NCI-H748 (cell line): ENCODE results near the gene KIRREL3.

Source experiments
- DNase-seq: peaks from one replicate; lab custom pipeline; 2025; ENCODE audit not compliant: unreplicated experiment; lab: John Stamatoyannopoulos, UW

The KIRREL3 gene

DNA sequence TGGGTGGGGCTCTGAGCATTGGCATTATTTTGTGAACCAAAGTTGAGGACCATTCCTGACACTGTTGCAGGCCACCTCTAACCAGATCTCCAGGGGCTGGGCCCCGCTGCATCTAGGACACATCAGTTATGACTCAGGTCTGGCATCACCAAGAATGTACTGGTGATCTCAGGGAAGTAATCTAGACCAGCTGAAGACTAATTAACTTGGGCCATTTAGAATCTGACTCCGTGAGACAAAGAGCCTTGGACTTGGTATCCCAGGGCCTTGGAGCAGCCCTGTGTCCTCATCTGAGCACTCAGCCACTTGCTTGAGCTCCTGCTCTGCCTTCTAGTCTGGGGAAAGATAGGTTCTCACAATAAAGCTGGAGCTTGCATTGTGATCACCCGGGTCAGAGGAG, 200.6 kb downstream of the KIRREL3 start:
- DNase-seq, result no peak

DNA sequence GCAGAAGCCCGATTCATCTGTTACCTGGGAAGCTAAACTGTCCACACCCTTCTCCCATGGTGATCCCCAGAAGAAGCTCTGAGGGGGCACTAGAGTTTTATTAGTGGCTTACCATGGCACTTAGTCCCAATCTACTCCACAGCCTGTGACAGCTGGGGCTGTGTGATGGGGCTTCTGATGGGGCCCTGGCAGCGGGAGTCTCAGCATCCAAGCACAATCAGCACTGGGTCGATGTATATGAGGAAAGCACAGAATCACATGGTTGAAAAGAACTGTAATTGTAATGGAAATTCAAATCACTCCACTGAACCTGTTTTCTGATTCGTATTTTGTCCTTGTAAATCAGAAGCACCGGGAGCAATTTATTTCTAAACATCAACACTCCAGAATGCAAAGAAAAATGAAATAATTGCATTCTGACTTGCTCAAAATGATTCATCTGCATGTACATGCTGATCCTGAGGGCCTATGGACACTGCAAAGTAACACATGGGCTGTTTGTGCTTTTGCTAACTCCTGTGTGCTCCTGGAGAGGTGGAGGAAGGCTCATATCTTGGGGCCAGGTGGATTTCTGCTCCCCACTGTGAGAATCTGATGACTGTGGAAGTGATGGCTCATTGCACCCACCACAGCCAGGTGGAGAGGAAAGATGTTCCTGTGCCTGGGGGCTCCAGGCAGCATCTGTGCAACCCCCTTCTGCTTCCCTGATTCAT, 203.0 kb downstream of the KIRREL3 start:
- no peak for DNase-seq

DNA sequence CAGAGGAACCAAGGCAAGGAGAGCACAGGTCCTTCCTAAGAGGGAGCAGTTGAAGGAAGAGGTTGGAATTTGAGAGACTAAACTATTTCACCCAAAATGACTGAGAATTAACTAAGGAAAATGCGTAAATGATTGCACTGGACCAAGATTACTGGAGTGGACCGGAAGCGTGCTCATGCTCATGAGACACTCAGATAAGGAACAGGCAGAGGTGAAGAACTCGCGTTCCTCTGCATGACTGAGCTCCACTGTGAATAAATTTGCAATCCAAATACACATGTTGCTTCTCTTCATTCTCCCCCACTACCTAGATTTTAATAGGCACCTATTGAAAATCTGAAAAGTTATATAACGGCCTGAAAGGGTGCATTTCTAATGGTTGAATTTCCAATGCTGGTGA, 207.0 kb downstream of the KIRREL3 start:
- DNase-seq, result no peak

DNA sequence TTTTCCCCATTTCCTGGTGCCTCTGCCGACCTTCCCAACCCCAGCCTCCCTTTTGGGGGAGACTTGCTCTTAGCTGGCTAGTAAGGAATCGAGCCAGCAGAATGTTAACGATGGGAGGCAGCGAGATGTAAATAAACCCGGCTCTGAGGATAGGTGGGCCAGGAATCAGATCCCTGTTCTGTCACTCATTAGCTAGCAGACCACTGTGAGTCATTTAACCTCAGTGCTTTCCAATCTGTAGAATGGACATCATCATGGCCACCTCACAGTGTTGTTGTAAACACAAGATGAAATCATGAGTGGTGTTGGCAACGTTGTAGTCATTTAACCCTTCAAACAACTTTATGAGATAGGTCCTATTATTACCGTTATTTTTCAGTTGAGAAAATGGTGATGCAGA, 208.6 kb downstream of the KIRREL3 start:
- no peak for DNase-seq

DNA sequence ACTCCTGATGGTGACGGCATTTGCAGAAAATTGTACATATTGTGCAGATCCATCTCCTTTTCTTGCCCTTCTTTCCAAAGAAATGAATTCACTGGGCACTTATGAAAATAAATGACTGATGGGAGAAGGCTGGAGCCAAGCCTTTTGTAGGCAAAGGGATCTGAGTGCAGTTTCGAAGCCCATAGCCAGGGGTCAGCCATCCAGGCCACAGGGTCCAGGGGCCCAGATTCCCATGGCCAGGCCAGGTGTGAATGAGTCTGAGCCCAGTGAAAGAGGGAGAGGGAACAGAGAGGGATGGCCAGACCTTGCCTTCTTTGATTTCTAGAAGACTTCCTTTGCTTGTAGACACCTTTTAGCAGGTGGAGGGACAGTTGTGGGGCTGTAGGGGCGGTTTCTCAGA, 209.1 kb downstream of the KIRREL3 start:
- DNase-seq, result no peak

DNA sequence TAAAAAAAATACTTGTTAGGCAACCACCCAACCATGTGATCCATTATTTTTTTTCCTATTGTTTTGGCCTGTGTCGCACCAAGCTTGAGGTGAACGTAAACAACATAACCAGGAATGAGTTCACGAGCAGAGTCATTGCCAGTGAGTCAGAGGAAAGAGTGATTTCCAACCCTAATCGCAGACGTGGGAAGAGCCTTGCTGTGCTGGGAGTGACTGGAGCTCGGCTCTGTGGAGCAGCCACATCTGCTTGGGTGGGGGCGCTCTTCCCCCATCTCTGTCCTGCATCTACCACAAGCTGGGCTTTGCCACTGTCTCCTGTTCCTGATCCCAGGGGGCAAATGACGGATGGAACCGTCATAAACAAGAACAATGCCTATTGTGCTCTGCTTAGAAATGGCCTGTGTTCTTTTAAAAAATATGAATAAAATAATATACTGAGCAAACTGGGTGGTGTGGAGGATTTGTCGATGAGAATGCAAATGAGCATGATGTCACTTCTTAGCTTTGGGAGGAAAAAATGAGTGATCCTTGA, 210.0 kb downstream of the KIRREL3 start:
- DNase-seq, result peak; percentile 38

DNA sequence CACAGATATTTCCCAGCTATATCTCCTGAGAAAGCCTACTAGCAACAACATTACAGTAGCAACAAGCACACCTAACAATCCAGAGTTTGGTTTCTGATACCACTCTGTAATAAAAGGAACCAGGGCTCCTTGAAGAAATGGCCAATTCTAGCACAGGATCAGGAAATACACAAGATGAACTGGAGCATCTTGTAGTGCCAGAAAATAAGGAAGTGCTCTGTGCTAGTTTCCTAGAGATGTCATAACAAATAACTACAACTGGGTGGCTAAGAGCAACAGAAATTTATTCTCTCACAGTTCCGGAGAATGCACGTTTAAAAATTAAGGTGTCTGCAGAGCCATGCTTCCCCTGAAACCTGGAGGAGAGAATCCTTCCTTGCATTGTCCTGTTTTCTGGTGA, 217.8 kb downstream of the KIRREL3 start:
- no peak for DNase-seq

DNA sequence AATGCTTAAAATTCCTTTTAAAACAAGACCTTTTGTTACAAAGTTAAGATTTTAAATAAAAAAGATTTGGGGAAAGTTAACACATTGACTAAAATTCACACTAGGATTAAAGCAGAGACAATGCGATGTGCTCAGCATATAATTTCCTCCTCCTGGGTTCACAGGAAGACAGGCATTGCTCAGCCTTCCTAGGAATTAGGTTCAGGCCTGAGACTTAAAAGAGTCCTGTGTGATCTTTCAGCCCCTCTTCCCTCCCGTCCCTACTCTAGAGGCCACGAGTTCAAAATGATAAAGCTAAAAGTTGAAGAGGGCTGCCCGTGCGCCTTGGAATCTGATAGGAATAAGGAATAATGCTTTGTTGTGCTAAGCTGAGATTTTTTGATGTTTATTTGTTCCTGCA, 218.6 kb downstream of the KIRREL3 start:
- DNase-seq, result no peak

DNA sequence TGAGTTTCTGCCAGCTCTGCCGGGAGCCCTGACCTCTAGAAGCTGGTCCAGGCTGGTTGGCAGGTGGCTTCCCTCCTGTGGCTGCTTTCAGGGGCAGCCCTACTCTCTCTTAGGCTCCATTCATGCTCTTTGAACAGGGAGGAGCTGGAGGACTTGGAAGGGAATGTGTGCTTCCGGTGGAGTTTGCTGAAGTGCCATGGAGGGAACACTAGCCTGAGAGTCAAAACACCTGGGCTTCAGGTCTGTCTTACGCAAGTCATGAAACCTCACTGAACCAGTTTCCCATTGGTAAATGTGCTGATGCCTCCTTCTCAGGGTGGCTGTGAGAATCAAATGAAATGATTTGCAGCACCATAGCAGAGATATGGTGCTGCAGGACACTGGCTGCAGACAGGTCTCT, 224.5 kb downstream of the KIRREL3 start:
- DNase-seq, result no peak

DNA sequence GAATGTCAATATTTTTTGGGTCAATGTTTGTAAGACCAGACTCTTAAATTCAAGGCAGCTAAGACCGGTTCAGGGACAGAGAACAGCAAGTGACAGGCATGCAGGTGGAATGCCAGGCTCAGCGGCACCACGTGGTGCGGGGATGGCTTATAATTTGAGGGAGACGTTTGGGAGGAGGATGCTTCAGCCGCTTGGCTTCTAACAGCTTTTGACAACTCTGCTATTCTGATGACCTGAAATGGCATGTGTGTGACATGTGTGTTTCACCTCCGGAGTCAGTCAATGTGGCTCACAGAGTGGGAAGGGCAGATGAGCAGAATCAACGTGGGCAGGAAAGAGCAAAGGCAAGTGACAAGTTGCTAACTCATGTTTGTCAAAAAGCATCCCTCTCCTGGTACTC, 228.3 kb downstream of the KIRREL3 start:
- DNase-seq, result no peak

DNA sequence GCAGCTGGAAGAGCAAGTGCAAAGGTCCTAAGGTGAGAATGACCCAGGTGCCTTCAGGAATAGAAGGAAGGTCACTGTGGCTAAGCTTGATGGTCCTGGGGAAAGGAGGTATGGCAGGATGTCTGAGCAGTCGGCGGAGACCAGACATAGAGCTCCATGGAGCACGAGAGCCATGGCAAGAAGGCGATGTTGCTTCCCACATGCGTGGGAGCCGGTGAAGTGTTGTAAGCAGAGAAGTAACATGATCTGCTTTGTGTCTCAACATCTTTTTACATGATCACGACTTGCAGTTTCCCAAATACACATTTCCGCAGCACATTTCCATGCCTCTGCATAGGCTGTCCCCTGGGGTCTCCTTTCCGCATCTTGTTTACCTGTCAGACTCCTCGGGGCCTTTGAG, 231.9 kb downstream of the KIRREL3 start:
- DNase-seq, result no peak

DNA sequence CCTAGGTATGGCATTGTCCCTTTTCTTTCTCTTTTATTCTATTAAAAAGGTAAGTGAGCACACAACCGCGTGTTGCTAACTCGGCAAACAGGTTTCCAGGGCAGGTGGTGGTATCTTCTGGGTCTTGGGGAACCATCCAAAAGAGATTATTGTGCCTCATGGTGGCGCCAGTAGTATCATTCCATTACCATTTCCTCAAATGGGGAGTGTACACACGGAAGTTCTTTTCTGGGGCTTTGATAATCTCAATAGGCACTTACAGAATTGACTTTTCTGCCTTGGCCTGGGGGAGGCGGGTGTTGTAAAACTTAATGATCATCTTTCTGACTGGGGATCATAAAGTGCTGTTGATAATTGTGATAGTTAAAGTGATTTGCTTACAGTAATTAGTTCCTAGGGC, 234.1 kb downstream of the KIRREL3 start:
- peak; percentile 57 for DNase-seq

DNA sequence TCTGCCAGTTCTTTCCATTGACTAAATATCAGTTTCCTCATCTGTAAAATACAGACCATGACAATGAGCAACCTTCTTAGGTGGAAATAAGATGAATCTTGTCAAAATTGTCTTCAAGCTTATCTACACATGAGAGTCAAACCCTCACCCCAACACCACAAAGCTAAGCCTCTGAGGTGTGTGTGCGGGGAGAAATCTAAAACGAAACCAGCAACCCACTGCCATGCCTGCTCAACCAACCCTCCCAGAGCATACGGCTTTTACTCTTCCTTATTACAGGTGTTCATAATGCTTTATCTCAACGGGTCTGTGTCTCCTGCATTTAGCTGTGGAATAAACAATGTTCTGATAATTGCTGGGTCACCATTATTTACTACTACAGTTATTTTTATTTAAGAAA, 235.4 kb downstream of the KIRREL3 start:
- DNase-seq, result no peak

DNA sequence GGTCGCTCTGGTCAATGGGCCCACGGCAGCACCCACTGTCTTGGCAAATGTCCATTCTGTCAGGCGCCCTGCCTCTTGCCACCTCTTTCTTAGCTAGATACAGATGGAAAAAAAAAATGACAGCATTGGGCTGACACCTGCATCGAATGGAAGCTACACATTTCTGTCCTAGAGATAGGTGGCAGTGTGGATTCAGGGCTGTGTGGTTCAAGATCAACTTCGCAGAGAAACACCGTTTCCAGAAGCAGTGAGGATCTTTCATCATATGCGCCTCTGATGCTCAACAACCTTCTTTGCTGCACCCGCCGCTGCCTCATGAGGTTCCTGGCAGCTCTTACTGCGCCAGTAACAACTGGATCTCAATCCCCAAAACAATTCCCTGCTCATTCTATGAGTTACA, 236.3 kb downstream of the KIRREL3 start:
- DNase-seq, result peak; percentile 23

DNA sequence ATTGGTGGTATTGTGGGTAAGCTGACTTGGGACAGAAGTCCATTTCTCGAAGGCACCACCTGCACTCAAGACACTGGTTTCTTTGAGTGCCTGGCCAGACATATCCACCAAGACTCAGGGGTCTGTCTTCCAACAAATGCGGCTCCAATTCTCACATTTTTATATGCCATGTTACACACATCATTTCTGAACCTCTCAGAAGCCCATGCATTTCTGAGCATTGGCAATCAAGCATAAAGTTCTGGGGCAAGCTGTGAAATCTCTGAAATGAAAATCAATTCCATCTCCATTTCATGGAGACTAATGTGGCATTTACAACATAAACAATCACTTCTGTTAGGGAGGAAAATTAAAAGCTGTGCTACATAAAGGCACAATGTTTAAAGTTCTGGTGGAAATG, 243.7 kb downstream of the KIRREL3 start:
- DNase-seq, result no peak

DNA sequence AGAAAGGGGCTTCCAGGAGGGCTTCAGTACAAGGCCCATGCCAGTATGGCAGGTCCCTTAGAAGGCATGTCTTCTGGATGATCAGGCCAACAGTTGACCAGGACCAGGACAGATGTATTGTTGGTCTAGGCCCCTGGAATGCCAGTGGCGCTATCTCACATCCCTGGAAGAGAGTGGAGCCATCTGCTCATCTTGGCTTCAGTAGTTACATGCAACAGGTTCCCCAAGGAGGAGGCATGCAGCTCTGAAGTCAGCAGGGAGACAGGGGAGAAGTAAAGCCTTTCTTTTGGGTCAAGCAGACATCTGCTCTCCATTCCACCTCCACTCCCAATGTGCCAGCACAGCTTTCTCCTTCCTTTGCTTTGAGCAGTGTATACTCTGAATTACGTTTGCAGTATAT, 244.1 kb downstream of the KIRREL3 start:
- DNase-seq, result no peak

DNA sequence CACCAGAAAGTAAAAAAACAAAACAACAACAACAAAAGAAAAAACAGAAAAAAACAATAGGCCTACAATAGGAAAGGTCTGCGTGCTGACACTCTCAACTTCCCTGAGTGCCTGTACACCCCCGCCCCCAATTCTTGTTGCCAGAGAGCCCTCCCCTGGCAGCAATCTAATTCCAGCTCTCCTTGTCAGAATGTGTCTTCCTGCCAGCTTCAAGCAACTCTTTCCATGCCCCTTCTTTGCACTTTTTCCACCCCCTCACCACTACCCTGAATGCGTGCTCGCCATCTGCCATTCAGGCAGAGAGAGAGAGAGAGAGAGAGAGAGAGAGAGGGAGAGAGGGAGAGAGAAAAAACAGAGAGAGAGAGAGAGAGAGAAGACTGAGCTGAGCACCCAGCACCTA, 245.0 kb downstream of the KIRREL3 start:
- DNase-seq, result no peak

DNA sequence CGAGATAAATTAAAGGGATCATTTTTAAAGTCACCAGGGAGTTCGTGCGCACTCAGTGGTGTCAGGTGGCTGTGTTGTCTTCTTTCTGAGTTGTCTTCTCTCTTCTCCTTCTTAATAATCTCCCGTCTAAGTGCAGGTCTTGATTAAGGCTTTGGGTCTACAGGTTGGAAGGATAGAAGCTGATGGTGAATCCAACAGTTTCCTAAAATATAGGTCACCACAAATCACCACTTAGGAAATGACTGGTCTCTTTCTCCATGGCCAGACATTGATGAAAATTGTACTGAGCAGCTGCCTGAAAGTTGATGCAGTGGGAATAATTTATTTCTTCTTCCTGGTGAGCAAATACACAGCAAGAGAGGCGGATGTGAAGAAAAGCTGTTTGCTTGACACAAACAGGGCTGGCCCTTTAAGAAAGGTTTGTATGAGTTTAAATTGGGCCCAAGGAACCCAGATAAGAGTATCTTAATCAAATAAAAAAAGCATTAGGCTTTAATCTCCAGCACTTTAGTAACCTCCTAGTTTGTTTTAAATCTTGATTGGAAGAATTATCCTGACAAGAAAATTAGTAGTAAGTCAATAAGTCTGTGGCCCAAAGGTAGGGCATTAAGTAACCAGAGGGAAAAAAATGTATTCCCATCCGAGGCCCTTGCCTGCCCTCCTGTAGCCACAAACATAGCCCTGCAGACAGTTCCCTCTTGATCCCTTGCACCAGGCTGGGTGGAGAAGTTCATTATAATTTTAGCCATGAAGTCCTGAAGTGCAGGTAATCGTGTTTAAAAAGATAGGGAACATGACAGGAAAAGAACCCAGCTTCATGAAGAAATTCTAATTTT, 245.8 kb downstream of the KIRREL3 start:
- no peak for DNase-seq

DNA sequence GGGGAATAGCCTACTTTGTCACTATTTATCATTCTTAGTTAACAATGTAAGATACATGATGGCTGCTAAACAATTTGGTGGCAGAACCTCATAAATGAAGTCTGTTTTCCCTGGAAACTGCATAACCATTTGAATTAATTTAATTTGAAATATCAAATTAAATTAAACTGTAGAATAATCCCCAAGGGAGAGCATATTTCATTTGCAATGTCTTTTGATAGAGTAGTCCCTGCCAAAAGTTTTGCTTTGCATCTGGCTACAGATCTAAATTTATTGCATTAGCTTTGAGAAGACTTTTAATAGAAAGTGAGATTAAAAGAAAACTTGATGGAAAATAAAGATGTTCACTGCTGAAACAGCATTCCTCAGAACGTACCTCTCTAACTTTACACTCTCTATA, 246.6 kb downstream of the KIRREL3 start:
- no peak for DNase-seq

DNA sequence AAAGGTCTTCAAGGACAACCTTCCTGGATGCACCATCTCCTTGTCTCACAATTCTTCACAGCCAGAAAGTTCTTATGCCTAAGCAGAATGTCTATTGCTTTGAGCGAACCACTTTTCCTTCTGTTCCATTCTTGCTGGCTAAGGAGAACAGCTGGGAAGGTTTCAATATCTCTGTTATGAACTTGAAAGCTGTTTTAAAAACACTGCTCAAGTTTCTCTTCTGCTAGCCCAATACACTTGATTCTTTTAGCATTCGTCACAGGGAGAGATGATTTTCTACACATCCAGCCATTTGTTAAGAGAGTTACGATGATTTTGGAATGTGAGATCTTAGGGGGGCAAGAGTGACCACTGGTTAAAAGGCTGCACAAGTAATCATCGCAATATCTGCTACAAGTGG, 249.3 kb downstream of the KIRREL3 start:
- no peak for DNase-seq

DNA sequence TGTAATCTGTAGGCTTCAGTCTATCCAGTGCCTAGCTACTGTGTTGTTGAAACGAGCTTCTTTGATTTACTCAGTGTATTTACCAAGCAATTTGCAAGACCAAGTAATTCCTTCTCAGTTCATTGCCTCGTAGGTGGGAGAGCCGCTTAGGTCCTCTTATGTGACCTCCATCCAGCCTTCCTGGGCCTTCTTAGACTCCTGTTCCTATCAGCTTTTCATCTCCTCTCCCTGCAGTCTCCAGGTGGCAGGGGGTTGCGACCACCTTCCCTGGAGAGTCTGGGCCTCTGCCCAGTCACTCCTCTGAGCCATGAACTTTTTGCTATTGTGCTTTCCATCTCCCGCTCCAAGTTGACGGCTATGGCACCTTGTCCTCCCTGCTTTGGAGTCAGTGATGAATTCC, 251.8 kb downstream of the KIRREL3 start:
- DNase-seq, result peak; percentile 84

DNA sequence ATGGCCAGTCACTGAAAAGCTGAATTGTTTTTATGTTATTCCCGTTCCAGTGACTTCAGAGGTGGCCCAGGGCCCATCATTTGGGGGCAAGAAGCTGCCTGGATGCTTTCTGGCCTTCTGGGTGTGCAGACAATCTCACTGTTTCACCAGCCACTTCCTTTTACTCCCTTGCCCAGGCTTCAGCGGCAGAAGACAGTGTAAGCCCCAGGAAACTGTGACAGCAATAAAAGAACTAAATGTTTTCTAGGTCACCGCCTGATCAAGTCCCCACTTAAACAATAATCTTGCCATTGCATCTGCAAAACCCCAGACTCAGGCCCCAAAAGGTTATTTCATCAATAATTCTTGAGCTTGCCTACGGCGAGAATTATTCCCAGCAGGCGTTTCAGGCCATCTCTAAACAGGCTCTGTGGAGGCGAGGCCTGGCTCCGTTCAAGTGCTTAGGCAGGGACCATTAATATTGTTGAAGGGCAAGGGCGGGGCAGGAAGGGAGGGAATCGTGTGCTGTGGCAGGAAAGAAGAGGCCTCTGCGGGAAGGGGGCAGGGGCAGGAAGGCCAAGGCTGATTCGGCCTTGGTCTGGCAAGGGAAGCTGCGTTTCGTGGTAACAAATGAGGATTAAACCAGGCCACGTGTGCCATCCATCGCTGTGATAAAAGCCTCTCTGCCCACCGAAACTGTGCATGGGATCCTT, 252.3 kb downstream of the KIRREL3 start:
- peak; percentile 90 for DNase-seq
